GM12878 (cell line): ENCODE results near the gene LRRC40. TPM values are rescaled to one million over a fixed set of nuclear protein-coding genes. Genes with fewer than 3 reads are reported as not detected.

Experiments
- ATAC-seq: fragments of 200-7000 bp; cut with Tn5 transposase; 3 replicates; pipeline ENCODE4 v1.9.1; 2020; ENCODE audit warnings: mild to moderate bottlenecking, moderate library complexity
- BruUV-seq: library from RNA; stranded (reverse); fragments of 400-500 nt; replicated peaks from 2 replicates; lab custom pipeline; 2021; lab: Mats Ljungman, UMichigan
- CTCF ChIA-PET: fragments of 300-600 bp; sonication (Branson Sonifier 250); formaldehyde crosslinking; extraction: SDS; loops from one replicate; lab custom pipeline; 2021; ENCODE audit warnings: inconsistent platforms; lab: Yijun Ruan, JAX
- POLR2A ChIA-PET: fragments of 350-600 bp; formaldehyde crosslinking; extraction: SDS; loops from one replicate; lab custom pipeline; 2021; ENCODE audit warnings: inconsistent platforms; lab: Charles Lee
- RAD21 ChIA-PET: fragments of 300-600 bp; sonication (Branson Sonifier 250); formaldehyde crosslinking; loops from one replicate; lab custom pipeline; 2023; ENCODE audit warnings: antibody characterized with exemption; ENCODE audit not compliant: unreplicated experiment; lab: Charles Lee
- SMC1A ChIA-PET: fragments of 300-600 bp; sonication (Branson Sonifier 250); formaldehyde crosslinking; loops from one replicate; lab custom pipeline; 2023; ENCODE audit not compliant: unreplicated experiment, uncharacterized antibody; lab: Charles Lee
- DNase-seq: peaks from one replicate; pipeline ENCODE4 v3.0.0-alpha.2; 2011; ENCODE audit warnings: low read depth, low spot score
- FAIRE-seq: peaks from 3 replicates; lab custom pipeline; 2011; peaks lifted over from hg19 to GRCh38; lab: Jason Lieb, UNC
- H2AFZ ChIP-seq: 2 replicates; pipeline ENCODE4 v1.6.0; 2011; ENCODE audit warnings: low read depth, low read length, control low read depth; ENCODE audit not compliant: control insufficient read depth
- H3K27ac ChIP-seq: 2 replicates; pipeline ENCODE4 v1.5.1; 2011; ENCODE audit warnings: control low read depth; ENCODE audit not compliant: control insufficient read depth, insufficient read depth
- H3K27me3 ChIP-seq, 2 experiments: replicated peaks in 1 of 2; 2 replicates each; pipeline versions ENCODE4 v1.6.0 to v1.6.1; 2011; ENCODE audit warnings: low read length in 1 of 2; ENCODE audit not compliant: control insufficient read depth in 2 of 2, insufficient read depth in 2 of 2
- H3K36me3 ChIP-seq, 2 experiments: 2 replicates each; pipeline ENCODE4 v1.5.1; 2011; ENCODE audit warnings: low read length in 1 of 2; ENCODE audit not compliant: control insufficient read depth in 2 of 2, insufficient read depth in 2 of 2
- H3K4me1 ChIP-seq: 2 replicates; pipeline ENCODE4 v1.6.1; 2011; ENCODE audit warnings: mild to moderate bottlenecking, low read length, moderate library complexity, mixed read lengths; ENCODE audit not compliant: control insufficient read depth, insufficient read depth
- H3K4me2 ChIP-seq: 2 replicates; pipeline ENCODE4 v1.6.0; 2011; ENCODE audit warnings: control low read depth; ENCODE audit not compliant: control insufficient read depth, insufficient read depth
- H3K4me3 ChIP-seq: fragments of 200-600 bp; sonication (generic); 2 replicates; pipeline ENCODE4 v1.5.1; 2016
- H3K79me2 ChIP-seq: 2 replicates; pipeline ENCODE4 v1.6.0; 2011; ENCODE audit warnings: low read length; ENCODE audit not compliant: control insufficient read depth, insufficient read depth
- H3K9ac ChIP-seq: 2 replicates; pipeline ENCODE4 v1.8.0; 2011; ENCODE audit warnings: low read length, control low read depth, mixed read lengths; ENCODE audit not compliant: control insufficient read depth, insufficient read depth
- H3K9me3 ChIP-seq: replicated peaks from 3 replicates; pipeline ENCODE4 v1.5.1; 2011; ENCODE audit warnings: mild to moderate bottlenecking, low read length; ENCODE audit not compliant: control insufficient read depth, insufficient read depth
- H4K20me1 ChIP-seq: 2 replicates; pipeline ENCODE4 v1.6.0; 2011; ENCODE audit not compliant: control insufficient read depth, insufficient read depth
- BRCA1 ChIP-seq: IDR thresholded peaks from 2 replicates; pipeline ENCODE4 v1.6.1; 2011; ENCODE audit warnings: low read depth, low read length, improper control_type of control experiment
- CBFB ChIP-seq: IDR thresholded peaks from 2 replicates; pipeline ENCODE4 v1.6.1; 2016; ENCODE audit warnings: antibody characterized with exemption, low read depth
- EED ChIP-seq: sonication (generic); IDR thresholded peaks from 2 replicates; pipeline ENCODE4 v1.6.1; 2016; ENCODE audit warnings: antibody characterized with exemption, low read depth
- HCFC1 ChIP-seq: fragments of 150-350 bp; IDR thresholded peaks from 2 replicates; pipeline ENCODE4 v1.6.1; 2014; ENCODE audit warnings: low read length
- HDAC2 ChIP-seq: fragments of 200-600 bp; sonication (generic); IDR thresholded peaks from 2 replicates; pipeline ENCODE4 v1.6.1; 2017
- IKZF2 ChIP-seq, 2 experiments: fragments of 450-650 bp; IDR thresholded peaks; 2 replicates each; pipeline ENCODE4 v1.6.1; 2017; ENCODE audit warnings: mild to moderate bottlenecking in 2 of 2, moderate library complexity in 2 of 2
- NRF1 ChIP-seq: conservative IDR thresholded peaks from 2 replicates; pipeline ENCODE4 v1.6.1; 2011; ENCODE audit warnings: mild to moderate bottlenecking, low read depth, low read length, improper control_type of control experiment
- RAD21 ChIP-seq: IDR thresholded peaks from 2 replicates; pipeline ENCODE4 v1.6.1; 2011; ENCODE audit warnings: mild to moderate bottlenecking, low read depth, low read length, moderate library complexity; ENCODE audit not compliant: insufficient read depth
- RCOR1 ChIP-seq: conservative IDR thresholded peaks from 2 replicates; pipeline ENCODE4 v1.6.1; 2012; ENCODE audit warnings: low read depth, low read length, improper control_type of control experiment
- SMARCA5 ChIP-seq: fragments of 450-650 bp; IDR thresholded peaks from 2 replicates; pipeline ENCODE4 v1.6.1; 2017; ENCODE audit warnings: mild to moderate bottlenecking
- TARDBP ChIP-seq: IDR thresholded peaks from 2 replicates; pipeline ENCODE4 v1.6.1; 2016; ENCODE audit warnings: borderline replicate concordance
- ZNF207 ChIP-seq: fragments of 450-650 bp; IDR thresholded peaks from 2 replicates; pipeline ENCODE4 v1.6.1; 2014; ENCODE audit warnings: antibody characterized with exemption, mild to moderate bottlenecking, borderline replicate concordance
- WGBS: methylation state at CpG from one replicate; pipeline ENCODE4 v1.1.6; 2016; ENCODE audit warnings: low lambda C conversion rate; ENCODE audit not compliant: insufficient replicate concordance, insufficient coverage; ENCODE audit errors: missing lambda C conversion rate; 5-methylcytosine and 5-hydroxymethylcytosine counted together
- in situ Hi-C: fragments of 300-500 bp; cut with MboI; formaldehyde crosslinking; loops from 9 replicates; pipeline ENCODE4 v1.14.3; 2018; ENCODE audit warnings: mixed read lengths
- intact Hi-C: fragments of 100-400 bp; cut with micrococcal nuclease; formaldehyde crosslinking; loops from one replicate; pipeline ENCODE4 v1.14.2; 2022; ENCODE audit not compliant: unreplicated experiment
- polyA plus RNA-seq, 11 experiments: library from polyadenylated mRNA; depleted of rRNA in 4 of 11; unstranded in 6 of 11; stranded (reverse) in 5 of 11; fragments of >200 nt; fragmentation: Nextera tagmentation in 4 of 11; fragmentation: Illumina TruSeq in 1 of 11; extraction: Ambion mirVana in 4 of 11; extraction: Trizol in 1 of 11; gene quantifications; 1 replicate in 1 of 11; 2 replicates in 10 of 11; pipeline versions ENCODE4 v1.2.1 to v1.2.3, GENCODE V29; 2011 to 2016; ENCODE audit warnings: inconsistent platforms in 2 of 11, missing spikeins in 2 of 11, low read depth in 1 of 11
- total RNA-seq, 4 experiments: library from RNA; depleted of rRNA in 3 of 4; stranded (reverse); fragments of >200 nt in 3 of 4; fragmentation: Illumina TruSeq in 1 of 4; extraction: Trizol in 1 of 4; gene quantifications; 2 replicates each; pipeline versions ENCODE4 v1.2.1 to v1.2.3, GENCODE V29; 2013 to 2021
- TF ChIP-seq, protein P1 (sequence below): IDR thresholded peaks from 2 replicates; pipeline ENCODE4 v1.6.1; 2011; ENCODE audit warnings: low read depth, low read length, improper control_type of control experiment, borderline replicate concordance

The LRRC40 gene
- total and polyA plus RNA-seq, 10 of the 15 experiments (the other 5 are each of a cell fraction or from before 2014, with no cell fraction given), result 19.5 to 44.3 (median 30.9) TPM

- no peaks in the 10 kb centered on the region for H3K79me2 ChIP-seq
- no peak for FAIRE-seq
- H4K20me1 ChIP-seq, result no peaks in the 10 kb centered on the region
- no peaks in the 10 kb centered on the region for H3K36me3 ChIP-seq
- H3K4me1 ChIP-seq, result no peaks in the 10 kb centered on the region
- no TSS peak for BruUV-seq
- ChIA-PET POLR2A (no interaction called here), SMC1A (interaction anchor here (0.6 kb wide), 1 partner anchor 288 kb away, joined by 4 read pairs; no protein-coding TSS in a partner anchor), CTCF (interaction anchor here (1.1 to 1.9 kb wide), 3 partner anchors 9 to 116 kb away, joined by 3 to 6 read pairs (median 5); no protein-coding TSS in a partner anchor), RAD21 (interaction anchor here (1.2 kb wide), 1 partner anchor 30 kb away, joined by 3 read pairs; no protein-coding TSS in a partner anchor)
- DNase-seq, result no peak
- H3K27ac ChIP-seq, result no peak overlapping the region
- in situ Hi-C loops (no loop called here), intact Hi-C loops (no loop called here)
- no peak overlapping the region for H3K9ac ChIP-seq
- no peaks in the 10 kb centered on the region for H3K9me3 ChIP-seq
- H3K4me3 ChIP-seq, result no peak overlapping the region
- no peaks in the 10 kb centered on the region for H3K27me3 ChIP-seq
- no peak for TF ChIP-seq CBFB
- no peak for TF ChIP-seq ZNF207
- TF ChIP-seq, protein P1, sequence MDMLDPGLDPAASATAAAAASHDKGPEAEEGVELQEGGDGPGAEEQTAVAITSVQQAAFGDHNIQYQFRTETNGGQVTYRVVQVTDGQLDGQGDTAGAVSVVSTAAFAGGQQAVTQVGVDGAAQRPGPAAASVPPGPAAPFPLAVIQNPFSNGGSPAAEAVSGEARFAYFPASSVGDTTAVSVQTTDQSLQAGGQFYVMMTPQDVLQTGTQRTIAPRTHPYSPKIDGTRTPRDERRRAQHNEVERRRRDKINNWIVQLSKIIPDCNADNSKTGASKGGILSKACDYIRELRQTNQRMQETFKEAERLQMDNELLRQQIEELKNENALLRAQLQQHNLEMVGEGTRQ, result no peak
- no peak for TF ChIP-seq BRCA1
- TF ChIP-seq RCOR1, result no peak
- TF ChIP-seq HCFC1, result no peak
- TF ChIP-seq EED, result no peak
- no peak for TF ChIP-seq NRF1
- no peak for TF ChIP-seq SMARCA5
- no peak for TF ChIP-seq RAD21
- TF ChIP-seq TARDBP, result no peak
- no peak for TF ChIP-seq IKZF2 (IDR thresholded peaks at IDR 0.05)
- no peak for TF ChIP-seq HDAC2
- H3K4me2 ChIP-seq, result no peak overlapping the region
- ATAC-seq, result no peak
- H2AFZ ChIP-seq, result no peak overlapping the region
- 0% methylated on average over 1 of the region's 1 CpG for WGBS
These were observed 101.6 kb downstream of the LRRC40 start for GRCh38 chr1:70103770-70104169.
